Neural crest cell (in vitro differentiated cells): ENCODE results near the gene PLPPR1. TPM values are rescaled to one million over a fixed set of nuclear protein-coding genes. Genes with fewer than 3 reads are reported as not detected.

Source experiments
- DNase-seq: peaks from one replicate; pipeline ENCODE4 v3.0.0; 2021; ENCODE audit warnings: low read depth, mixed read lengths, low spot score
- H3K27ac Mint-ChIP-seq: one replicate; pipeline ENCODE4 v1.8.0; 2021; ENCODE audit warnings: mild to moderate bottlenecking, mixed read lengths; ENCODE audit not compliant: unreplicated experiment
- H3K27me3 Mint-ChIP-seq: 2 replicates; pipeline ENCODE4 v1.8.0; 2021; ENCODE audit warnings: low read depth, mild to moderate bottlenecking, mixed read lengths
- H3K36me3 Mint-ChIP-seq: 2 replicates; pipeline ENCODE4 v1.8.0; 2021; ENCODE audit warnings: low read depth, mild to moderate bottlenecking, mixed read lengths
- H3K4me1 Mint-ChIP-seq: 2 replicates; pipeline ENCODE4 v1.8.0; 2021; ENCODE audit warnings: mixed read lengths
- H3K4me3 Mint-ChIP-seq: one replicate; pipeline ENCODE4 v1.8.0; 2021; ENCODE audit warnings: mild to moderate bottlenecking, mixed read lengths
- H3K9me3 Mint-ChIP-seq: 2 replicates; pipeline ENCODE4 v1.8.0; 2021; ENCODE audit warnings: mixed read lengths
- total RNA-seq: library from RNA; stranded (reverse); gene quantifications from 2 replicates; pipeline ENCODE4 v1.2.1, GENCODE V29; 2021
- TF ChIP-seq, protein P1 (sequence below): fragments of 200-600 bp; sonication (generic); conservative IDR thresholded peaks from 2 replicates; pipeline ENCODE4 v1.5.0; 2021; ENCODE audit warnings: antibody characterized with exemption, mild to moderate bottlenecking

The PLPPR1 gene
- total RNA-seq, 1 donor from 2014 or later = 4.7 TPM

DNA sequence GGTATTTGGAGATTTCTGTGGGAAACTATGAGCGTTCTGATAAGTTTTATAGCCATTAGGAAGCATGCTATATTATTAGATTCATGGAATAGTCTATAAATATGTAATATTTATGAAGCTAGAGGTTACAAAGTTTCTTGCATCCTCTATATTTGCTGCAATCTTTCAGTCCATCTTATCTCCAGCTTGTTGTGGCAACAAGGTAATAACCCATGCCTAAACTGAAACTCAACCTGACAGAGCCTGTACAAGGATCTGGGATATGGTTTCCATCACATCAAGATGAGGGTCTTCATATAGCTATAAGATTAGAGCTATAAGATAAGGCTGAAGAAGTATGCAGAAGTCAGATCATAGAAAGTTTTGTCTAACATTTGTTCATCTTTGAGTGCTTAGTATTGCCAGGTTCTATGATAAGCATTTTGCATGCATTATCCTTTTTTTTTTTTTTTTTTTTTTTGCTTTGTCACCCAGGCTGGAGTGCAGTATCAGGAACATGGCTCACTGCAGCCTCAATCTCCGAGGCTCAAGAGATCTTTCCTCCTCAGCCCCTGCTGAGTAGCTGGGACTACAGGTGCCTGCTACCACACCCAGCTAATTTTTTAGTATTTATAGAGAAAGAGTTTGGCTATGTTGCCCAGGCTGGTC lies 341.5 kb downstream of the PLPPR1 start:
- H3K9me3 Mint-ChIP-seq = peaks cover 5% of the 10 kb centered on the region
- TF ChIP-seq, protein P1, sequence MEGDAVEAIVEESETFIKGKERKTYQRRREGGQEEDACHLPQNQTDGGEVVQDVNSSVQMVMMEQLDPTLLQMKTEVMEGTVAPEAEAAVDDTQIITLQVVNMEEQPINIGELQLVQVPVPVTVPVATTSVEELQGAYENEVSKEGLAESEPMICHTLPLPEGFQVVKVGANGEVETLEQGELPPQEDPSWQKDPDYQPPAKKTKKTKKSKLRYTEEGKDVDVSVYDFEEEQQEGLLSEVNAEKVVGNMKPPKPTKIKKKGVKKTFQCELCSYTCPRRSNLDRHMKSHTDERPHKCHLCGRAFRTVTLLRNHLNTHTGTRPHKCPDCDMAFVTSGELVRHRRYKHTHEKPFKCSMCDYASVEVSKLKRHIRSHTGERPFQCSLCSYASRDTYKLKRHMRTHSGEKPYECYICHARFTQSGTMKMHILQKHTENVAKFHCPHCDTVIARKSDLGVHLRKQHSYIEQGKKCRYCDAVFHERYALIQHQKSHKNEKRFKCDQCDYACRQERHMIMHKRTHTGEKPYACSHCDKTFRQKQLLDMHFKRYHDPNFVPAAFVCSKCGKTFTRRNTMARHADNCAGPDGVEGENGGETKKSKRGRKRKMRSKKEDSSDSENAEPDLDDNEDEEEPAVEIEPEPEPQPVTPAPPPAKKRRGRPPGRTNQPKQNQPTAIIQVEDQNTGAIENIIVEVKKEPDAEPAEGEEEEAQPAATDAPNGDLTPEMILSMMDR = no peak

DNA sequence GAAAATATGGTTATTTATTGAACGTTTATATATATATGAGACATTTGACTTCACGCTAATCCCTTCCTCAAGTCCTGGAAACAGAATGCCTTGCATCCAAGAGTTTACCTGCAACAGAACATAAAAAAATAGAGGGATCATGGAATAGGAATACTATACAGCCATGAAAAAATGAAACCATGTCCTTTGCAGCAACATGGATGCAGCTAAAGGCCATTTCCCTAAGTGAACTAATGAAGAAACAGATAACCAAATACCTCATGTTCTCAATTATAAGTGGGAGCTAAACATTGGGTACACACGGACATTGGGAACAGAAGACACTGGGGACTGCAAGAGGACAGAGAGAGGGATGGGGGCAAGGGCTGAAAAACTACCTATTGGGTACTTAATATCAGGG lies 343.3 kb downstream of the PLPPR1 start:
- TF ChIP-seq, protein P1 = no peak
- H3K27ac Mint-ChIP-seq = no peak overlapping the region
- peaks cover 2% of the 10 kb centered on the region for H3K36me3 Mint-ChIP-seq
- H3K27me3 Mint-ChIP-seq = no peaks in the 10 kb centered on the region
- H3K4me3 Mint-ChIP-seq = no peak overlapping the region
- no peak for DNase-seq
- H3K4me1 Mint-ChIP-seq = no peaks in the 10 kb centered on the region
- H3K9me3 Mint-ChIP-seq = peaks cover 5% of the 10 kb centered on the region

More for the DNA sequence above, 341.5 kb downstream of the PLPPR1 start:
- Mint-ChIP-seq H3K36me3 (no peaks in the 10 kb centered on the region), H3K27ac (no peak overlapping the region), H3K4me3 (no peak overlapping the region), H3K27me3 (no peaks in the 10 kb centered on the region), H3K4me1 (no peaks in the 10 kb centered on the region)
- no peak for DNase-seq

DNA sequence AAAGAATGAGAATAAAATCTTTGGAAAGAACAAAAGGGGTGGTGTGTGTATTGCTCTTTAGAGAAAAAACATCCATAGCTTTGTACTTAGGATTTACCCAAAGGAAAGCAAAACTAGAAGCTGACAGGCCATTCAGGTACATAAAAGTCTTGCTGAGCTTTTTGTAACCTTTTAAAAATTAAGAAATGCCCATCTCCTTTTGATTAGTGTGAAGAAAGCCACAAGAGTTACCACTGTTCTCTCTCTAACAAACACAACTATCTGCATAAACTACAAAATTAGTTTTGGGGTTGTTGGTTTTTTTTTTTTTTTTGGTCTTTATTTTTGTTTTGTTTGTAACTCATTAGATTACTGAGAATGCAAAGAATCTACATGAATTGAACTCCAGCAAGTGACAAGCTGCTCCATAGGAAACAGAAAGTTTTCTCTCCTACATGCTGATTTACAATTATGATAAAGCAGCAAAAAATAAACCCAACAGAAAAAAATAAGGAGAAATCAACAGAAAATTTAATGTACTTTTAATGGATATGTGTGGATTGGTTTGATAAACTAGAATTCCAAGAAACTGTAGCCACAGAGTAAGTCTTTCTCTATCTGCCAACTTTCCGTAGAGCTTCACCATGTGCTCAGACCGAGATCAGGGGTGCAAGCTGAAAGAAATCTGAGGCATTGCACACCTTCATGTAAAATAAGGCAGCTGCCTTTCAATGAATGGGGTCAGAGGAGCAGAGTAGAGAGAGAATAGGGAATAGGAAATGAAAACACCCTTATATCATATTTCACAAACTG lies 344.0 kb downstream of the PLPPR1 start:
- no peak for DNase-seq
- H3K4me3 Mint-ChIP-seq = no peak overlapping the region
- H3K9me3 Mint-ChIP-seq = peaks cover 6% of the 10 kb centered on the region
- peaks cover 4% of the 10 kb centered on the region for H3K36me3 Mint-ChIP-seq
- H3K4me1 Mint-ChIP-seq = no peaks in the 10 kb centered on the region
- TF ChIP-seq, protein P1 = no peak
- no peak overlapping the region for H3K27ac Mint-ChIP-seq
- H3K27me3 Mint-ChIP-seq = no peaks in the 10 kb centered on the region
